Neural cell (in vitro differentiated cells): ENCODE results near the gene FSTL5. TPM values are rescaled to one million over a fixed set of nuclear protein-coding genes. Genes with fewer than 3 reads are reported as not detected.

Source experiments
- H2AFZ ChIP-seq: fragments of 200-600, 300-800 bp; sonication (generic), shearing (Covaris generic); 2 replicates; pipeline ENCODE4 v1.6.0; 2014; ENCODE audit warnings: low read depth, mild to moderate bottlenecking, antibody characterized with exemption, low read length, moderate library complexity
- H3F3A ChIP-seq: fragments of 200-600 bp; shearing (Covaris generic); 2 replicates; pipeline ENCODE4 v1.6.1; 2016; ENCODE audit warnings: mild to moderate bottlenecking, moderate library complexity, mixed read lengths, antibody characterized with exemption, low read length; ENCODE audit not compliant: insufficient read depth, poor library complexity, severe bottlenecking
- H3K27ac ChIP-seq: fragments of 200-600, 300-800 bp; sonication (generic), shearing (Covaris generic); 2 replicates; pipeline ENCODE4 v1.5.1; 2014; ENCODE audit warnings: mild to moderate bottlenecking, low read length, moderate library complexity
- H3K27me3 ChIP-seq: fragments of 300-800, 200-600 bp; sonication (generic), shearing (Covaris generic); 2 replicates; pipeline ENCODE4 v1.6.0; 2014; ENCODE audit warnings: mild to moderate bottlenecking, low read depth, low read length, moderate library complexity; ENCODE audit not compliant: insufficient read depth
- H3K36me3 ChIP-seq: fragments of 300-800, 200-600 bp; sonication (generic), shearing (Covaris generic); 2 replicates; pipeline ENCODE4 v1.5.1; 2014; ENCODE audit warnings: mild to moderate bottlenecking, antibody characterized with exemption, low read length, moderate library complexity; ENCODE audit not compliant: insufficient read depth
- H3K4me2 ChIP-seq: fragments of 300-800, 200-600 bp; sonication (generic), shearing (Covaris generic); 2 replicates; pipeline ENCODE4 v1.6.0; 2014; ENCODE audit warnings: mild to moderate bottlenecking, low read length
- H3K4me3 ChIP-seq: fragments of 300-800, 200-600 bp; sonication (generic), shearing (Covaris generic); 2 replicates; pipeline ENCODE4 v1.5.1; 2014; ENCODE audit warnings: mild to moderate bottlenecking, low read length, moderate library complexity
- H3K79me2 ChIP-seq: fragments of 200-600 bp; shearing (Covaris generic); replicated peaks from 2 replicates; pipeline ENCODE4 v1.6.0; 2014; ENCODE audit warnings: mild to moderate bottlenecking, low read length, moderate library complexity; ENCODE audit not compliant: insufficient read depth
- H3K9ac ChIP-seq: fragments of 300-800, 200-600 bp; sonication (generic), shearing (Covaris generic); 2 replicates; pipeline ENCODE4 v1.6.1; 2016; ENCODE audit warnings: mild to moderate bottlenecking, low read length, mixed read lengths
- H3K9me2 ChIP-seq: fragments of 200-600 bp; shearing (Covaris generic); 2 replicates; pipeline ENCODE4 v1.6.1; 2016; ENCODE audit warnings: mild to moderate bottlenecking, low read length, mixed read lengths; ENCODE audit not compliant: insufficient read depth
- H3K9me3 ChIP-seq: fragments of 200-600, 300-800 bp; sonication (generic), shearing (Covaris generic); 2 replicates; pipeline ENCODE4 v1.6.1; 2016; ENCODE audit warnings: mild to moderate bottlenecking, mixed run types, low read length, moderate library complexity, mixed read lengths
- H4K20me1 ChIP-seq: fragments of 200-600 bp; shearing (Covaris generic); 2 replicates; pipeline ENCODE4 v1.6.1; 2016; ENCODE audit warnings: mild to moderate bottlenecking, mixed run types; ENCODE audit not compliant: insufficient read depth
- EP300 ChIP-seq: fragments of 450-650 bp; conservative IDR thresholded peaks from 2 replicates; pipeline ENCODE4 v1.6.1; 2014; ENCODE audit warnings: antibody characterized with exemption, mild to moderate bottlenecking, moderate library complexity; ENCODE audit not compliant: poor library complexity, severe bottlenecking
- EZH2 ChIP-seq: fragments of 200-600, 300-800 bp; shearing (Covaris generic), sonication (generic); IDR thresholded peaks from 2 replicates; pipeline ENCODE4 v1.6.1; 2014; ENCODE audit warnings: antibody characterized with exemption, low read length, borderline replicate concordance, mild to moderate bottlenecking; ENCODE audit not compliant: insufficient read depth, poor library complexity, severe bottlenecking
- MXI1 ChIP-seq: fragments of 450-650 bp; conservative IDR thresholded peaks from 2 replicates; pipeline ENCODE4 v1.6.1; 2014; ENCODE audit warnings: antibody characterized with exemption, mild to moderate bottlenecking; ENCODE audit not compliant: poor library complexity, severe bottlenecking
- POLR2AphosphoS5 ChIP-seq: IDR thresholded peaks from 2 replicates; pipeline ENCODE4 v1.6.1; 2012
- RAD21 ChIP-seq: fragments of 450-650 bp; conservative IDR thresholded peaks from 2 replicates; pipeline ENCODE4 v1.6.1; 2014; ENCODE audit warnings: antibody characterized with exemption, mild to moderate bottlenecking, moderate library complexity
- REST ChIP-seq: IDR thresholded peaks from 2 replicates; pipeline ENCODE4 v1.6.1; 2012; ENCODE audit warnings: borderline replicate concordance
- SMC3 ChIP-seq: fragments of 450-650 bp; conservative IDR thresholded peaks from 2 replicates; pipeline ENCODE4 v1.6.1; 2014; ENCODE audit warnings: antibody characterized with exemption, mild to moderate bottlenecking, moderate library complexity; ENCODE audit not compliant: poor library complexity
- TAF1 ChIP-seq: IDR thresholded peaks from 2 replicates; pipeline ENCODE4 v1.6.1; 2012; ENCODE audit warnings: low read depth
- polyA plus RNA-seq: library from polyadenylated mRNA; depleted of rRNA; stranded (reverse); fragments of >200 nt; gene quantifications from 2 replicates; pipeline ENCODE4 v1.2.3, GENCODE V29; 2014
- TF ChIP-seq, protein P1 (sequence below): fragments of 450-650 bp; IDR thresholded peaks from 2 replicates; pipeline ENCODE4 v1.5.1; 2014; ENCODE audit warnings: antibody characterized with exemption, mild to moderate bottlenecking, moderate library complexity; ENCODE audit not compliant: poor library complexity, severe bottlenecking

Gene FSTL5
- polyA plus RNA-seq, 1 donor from 2014 or later, result 6.8 TPM

- Histone ChIP-seq H3K9me3 (no peaks in the 10 kb centered on the region), H3K27ac (no peak overlapping the region), H3K4me2 (no peak overlapping the region), H3K27me3 (no peaks in the 10 kb centered on the region), H4K20me1 (no peaks in the 10 kb centered on the region), H3K36me3 (no peaks in the 10 kb centered on the region), H3F3A (no peaks in the 10 kb centered on the region), H3K79me2 (no peaks in the 10 kb centered on the region), H3K9me2 (no peaks in the 10 kb centered on the region), H3K4me3 (no peak overlapping the region), H2AFZ (no peak overlapping the region), H3K9ac (no peak overlapping the region)
- TF ChIP-seq POLR2AphosphoS5, result no peak
- no peak for TF ChIP-seq TAF1
- TF ChIP-seq EZH2, result no peak
These were observed 787.5 kb downstream of the FSTL5 start for GRCh38 chr4:161376275-161376674.

- Histone ChIP-seq H3K4me3 (no peak overlapping the region), H4K20me1 (no peaks in the 10 kb centered on the region), H3F3A (no peaks in the 10 kb centered on the region), H3K9me3 (no peaks in the 10 kb centered on the region), H3K9ac (no peak overlapping the region), H2AFZ (no peak overlapping the region), H3K79me2 (no peaks in the 10 kb centered on the region), H3K36me3 (no peaks in the 10 kb centered on the region), H3K4me2 (no peak overlapping the region), H3K27ac (no peak overlapping the region), H3K27me3 (no peaks in the 10 kb centered on the region), H3K9me2 (no peaks in the 10 kb centered on the region)
- peak; percentile 12 for TF ChIP-seq POLR2AphosphoS5
- TF ChIP-seq EP300, result peak; percentile 40
- TF ChIP-seq, protein P1, sequence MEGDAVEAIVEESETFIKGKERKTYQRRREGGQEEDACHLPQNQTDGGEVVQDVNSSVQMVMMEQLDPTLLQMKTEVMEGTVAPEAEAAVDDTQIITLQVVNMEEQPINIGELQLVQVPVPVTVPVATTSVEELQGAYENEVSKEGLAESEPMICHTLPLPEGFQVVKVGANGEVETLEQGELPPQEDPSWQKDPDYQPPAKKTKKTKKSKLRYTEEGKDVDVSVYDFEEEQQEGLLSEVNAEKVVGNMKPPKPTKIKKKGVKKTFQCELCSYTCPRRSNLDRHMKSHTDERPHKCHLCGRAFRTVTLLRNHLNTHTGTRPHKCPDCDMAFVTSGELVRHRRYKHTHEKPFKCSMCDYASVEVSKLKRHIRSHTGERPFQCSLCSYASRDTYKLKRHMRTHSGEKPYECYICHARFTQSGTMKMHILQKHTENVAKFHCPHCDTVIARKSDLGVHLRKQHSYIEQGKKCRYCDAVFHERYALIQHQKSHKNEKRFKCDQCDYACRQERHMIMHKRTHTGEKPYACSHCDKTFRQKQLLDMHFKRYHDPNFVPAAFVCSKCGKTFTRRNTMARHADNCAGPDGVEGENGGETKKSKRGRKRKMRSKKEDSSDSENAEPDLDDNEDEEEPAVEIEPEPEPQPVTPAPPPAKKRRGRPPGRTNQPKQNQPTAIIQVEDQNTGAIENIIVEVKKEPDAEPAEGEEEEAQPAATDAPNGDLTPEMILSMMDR, result no peak
These were observed 799.1 kb downstream of the FSTL5 start for GRCh38 chr4:161364681-161365080.

GRCh38 chr4:161360982-161361381 is 802.8 kb downstream of the FSTL5 start:
- H3K36me3 ChIP-seq, result no peaks in the 10 kb centered on the region
- no peak overlapping the region for H3K27ac ChIP-seq
- H2AFZ ChIP-seq, result no peak overlapping the region
- no peak for TF ChIP-seq RAD21
- TF ChIP-seq REST, result no peak
- TF ChIP-seq MXI1, result no peak
- no peak for TF ChIP-seq SMC3
- no peak for TF ChIP-seq EP300
- no peak for TF ChIP-seq POLR2AphosphoS5
- TF ChIP-seq EZH2, result no peak
- TF ChIP-seq, protein P1, result no peak
- TF ChIP-seq TAF1, result no peak
- no peaks in the 10 kb centered on the region for H3K79me2 ChIP-seq
- no peaks in the 10 kb centered on the region for H4K20me1 ChIP-seq
- no peaks in the 10 kb centered on the region for H3K9me3 ChIP-seq
- no peak overlapping the region for H3K4me3 ChIP-seq
- H3F3A ChIP-seq, result no peaks in the 10 kb centered on the region
- H3K27me3 ChIP-seq, result no peaks in the 10 kb centered on the region
- no peak overlapping the region for H3K4me2 ChIP-seq
- no peaks in the 10 kb centered on the region for H3K9me2 ChIP-seq
- H3K9ac ChIP-seq, result no peak overlapping the region
